Right lobe of liver (tissue), 6 donors: Measurements from ENCODE around the gene GRM7. TPM values are rescaled to one million over a fixed set of nuclear protein-coding genes. Genes with fewer than 3 reads are reported as not detected.

Source experiments
- ATAC-seq, 4 donors: fragments of 200-7000 bp; cut with Tn5 transposase; one replicate each; pipeline ENCODE4 v1.9.1; 2020; ENCODE audit warnings: mild to moderate bottlenecking in 4 of 4, moderate library complexity in 4 of 4
- DNase-seq, 3 donors: peaks; one replicate each; pipeline ENCODE4 v3.0.0-alpha.2; 2020
- H3K27ac ChIP-seq, 3 donors: fragments of 200-600 bp; one replicate each; pipeline ENCODE4 v1.8.0; 2022
- H3K27me3 ChIP-seq, 2 donors: fragments of 200-600 bp; one replicate each; pipeline ENCODE4 v1.8.0; 2022
- H3K36me3 ChIP-seq, 4 donors: fragments of 200-600 bp; sonication (generic) in 1 of 4; one replicate each; pipeline versions ENCODE4 v1.5.1 to v1.8.0; 2017 to 2022; ENCODE audit warnings: control low read depth in 1 of 4
- H3K4me1 ChIP-seq, 4 donors: fragments of 200-600 bp; sonication (generic) in 1 of 4; one replicate each; pipeline versions ENCODE4 v1.5.1 to v1.8.0; 2017 to 2022; ENCODE audit warnings: control low read depth in 1 of 4
- H3K4me3 ChIP-seq, 3 donors: fragments of 200-600 bp; one replicate each; pipeline ENCODE4 v1.8.0; 2022
- H3K9me3 ChIP-seq, 4 donors: fragments of 200-600 bp; sonication (generic) in 1 of 4; one replicate each; pipeline versions ENCODE4 v1.5.1 to v1.8.0; 2017 to 2022; ENCODE audit warnings: control low read depth in 1 of 4
- CTCF ChIP-seq, 4 donors: fragments of 200-600 bp in 3 of 4; fragments of 450-650 bp in 1 of 4; IDR thresholded peaks; one replicate each; pipeline versions ENCODE4 v1.5.1 to v1.8.0; 2016 to 2022; ENCODE audit warnings: antibody characterized with exemption in 4 of 4, mild to moderate bottlenecking in 2 of 4
- POLR2A ChIP-seq: fragments of 450-650 bp; IDR thresholded peaks from one replicate; pipeline ENCODE4 v1.6.1; 2017; ENCODE audit warnings: antibody characterized with exemption, mild to moderate bottlenecking
- WGBS: methylation state at CpG from one replicate; pipeline ENCODE4 v1.1.6; 2018; ENCODE audit warnings: low coverage, low lambda C conversion rate; ENCODE audit not compliant: insufficient coverage; ENCODE audit errors: missing lambda C conversion rate; 5-methylcytosine and 5-hydroxymethylcytosine counted together
- intact Hi-C, 2 donors: fragments of 100-400 bp; cut with DNase I; formaldehyde crosslinking; loops; one replicate each; pipeline versions ENCODE4 v1.11.2 to v1.14.1; 2022
- total RNA-seq, 6 experiments: library from RNA; depleted of rRNA in 2 of 6; stranded (reverse); fragments of >200 nt in 2 of 6; fragmentation: NEBNext Ultra II Directional in 3 of 6; extraction: Animal tissue kit (Norgen Biotek cat#: 25700) in 3 of 6; gene quantifications; one replicate each; pipeline versions ENCODE4 v1.1.0 to v1.2.4, GENCODE V29; 2016 to 2023
- donor health status: DM: no; HTN: yes; CAD: no.
- donor health status: DM: no; HTN: no; CAD: no.
- donor health status: DM: no; HTN: no; CAD: no.
- donor health status: DM: no; HTN: yes; CAD: no.
- donor health status: DM: no; HTN: yes; CAD: no.

Gene GRM7
- total RNA-seq, 6 experiments from 2014 or later, result 0.20 to 0.56 TPM; not detected in 4

- Histone ChIP-seq H3K4me1 (no peaks in the 10 kb centered on the region), H3K27ac (no peak overlapping the region), H3K4me3 (no peak overlapping the region), H3K36me3 (no peaks in the 10 kb centered on the region), H3K27me3 (no peaks in the 10 kb centered on the region), H3K9me3 (no peaks in the 10 kb centered on the region)
- 46% methylated on average over 3 of the region's 3 CpGs for WGBS
- ATAC-seq (no peak), DNase-seq (no peak)
- intact Hi-C loops, result no loop called here
- TF ChIP-seq POLR2A (no peak), CTCF (IDR thresholded peaks at IDR 0.05) (no peak)
Measured at GRCh38 chr3:7322957-7323669, 462.2 kb downstream of the GRM7 start.

GRCh38 chr3:7328339-7328738 lies 467.4 kb downstream of the GRM7 start:
- ATAC-seq (no peak), DNase-seq (no peak)
- H3K9me3 ChIP-seq, result no peaks in the 10 kb centered on the region
- no peaks in the 10 kb centered on the region for H3K36me3 ChIP-seq
- no peaks in the 10 kb centered on the region for H3K27me3 ChIP-seq
- intact Hi-C loops, result no loop called here
- no peak overlapping the region for H3K4me3 ChIP-seq
- 47% methylated on average over 1 of the region's 1 CpG for WGBS
- no peaks in the 10 kb centered on the region for H3K4me1 ChIP-seq
- H3K27ac ChIP-seq, result no peak overlapping the region
- TF ChIP-seq CTCF (IDR thresholded peaks at IDR 0.05) (no peak), POLR2A (no peak)

DNA sequence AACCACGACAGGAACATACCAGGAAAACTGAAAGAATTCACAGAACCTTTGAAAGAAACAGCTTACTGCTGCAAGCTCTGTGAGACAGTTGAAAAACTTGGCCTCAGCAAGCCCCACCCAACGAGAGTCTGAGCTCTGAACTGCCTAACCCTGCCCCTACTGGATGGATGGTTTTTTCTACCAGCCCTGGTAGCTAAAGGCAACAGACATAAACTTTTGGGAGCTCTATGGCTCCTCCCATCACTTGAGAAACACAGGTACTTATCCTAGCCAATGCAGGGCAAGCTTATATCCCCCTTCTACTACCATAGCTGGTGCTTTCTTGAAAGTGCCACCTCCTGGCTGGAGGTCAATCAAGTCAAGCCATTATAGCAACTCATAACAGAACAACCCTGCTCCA lies 471.8 kb downstream of the GRM7 start:
- no peak overlapping the region for H3K27ac ChIP-seq
- no peak for TF ChIP-seq CTCF (IDR thresholded peaks at IDR 0.05)
- no peak for TF ChIP-seq POLR2A
- WGBS, result 33% methylated on average over 2 of the region's 2 CpGs
- H3K4me3 ChIP-seq, result no peak overlapping the region
- H3K27me3 ChIP-seq, result no peaks in the 10 kb centered on the region
- H3K4me1 ChIP-seq, result no peaks in the 10 kb centered on the region
- H3K36me3 ChIP-seq, result no peaks in the 10 kb centered on the region
- no peaks in the 10 kb centered on the region for H3K9me3 ChIP-seq
- ATAC-seq (no peak), DNase-seq (no peak)
- intact Hi-C loops, result no loop called here

GRCh38 chr3:7333125-7333524 lies 472.2 kb downstream of the GRM7 start:
- DNase-seq, result no peak
- 60% methylated on average over 4 of the region's 4 CpGs for WGBS
- intact Hi-C loops, result no loop called here
- Histone ChIP-seq H3K4me1 (no peaks in the 10 kb centered on the region), H3K27ac (no peak overlapping the region), H3K27me3 (no peaks in the 10 kb centered on the region), H3K36me3 (no peaks in the 10 kb centered on the region), H3K4me3 (no peak overlapping the region), H3K9me3 (no peaks in the 10 kb centered on the region)
- TF ChIP-seq POLR2A, result no peak
- no peak for TF ChIP-seq CTCF (IDR thresholded peaks at IDR 0.05)
- no peak for ATAC-seq

DNA sequence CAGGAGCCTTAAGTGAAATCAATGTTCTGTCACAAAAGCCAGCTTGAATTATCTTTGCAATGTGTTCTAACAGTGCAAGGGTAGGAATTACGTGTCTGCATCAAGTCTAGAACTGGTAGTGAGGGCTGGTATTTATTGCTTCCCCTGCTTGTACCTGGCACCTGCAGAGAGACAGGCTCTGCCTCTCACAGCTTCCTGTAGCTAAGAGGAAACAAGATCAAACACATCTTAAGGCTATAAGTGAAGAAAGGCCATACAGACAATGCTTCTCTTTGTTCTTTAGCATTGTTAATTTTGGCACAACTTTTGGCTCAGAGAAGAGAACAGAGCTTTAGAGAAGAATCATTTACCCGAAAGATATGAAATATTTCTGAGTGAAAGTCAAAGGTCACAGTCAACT lies 479.9 kb downstream of the GRM7 start:
- ATAC-seq (no peak), DNase-seq (no peak)
- Histone ChIP-seq H3K36me3 (no peaks in the 10 kb centered on the region), H3K27me3 (no peaks in the 10 kb centered on the region), H3K27ac (no peak overlapping the region), H3K4me1 (no peaks in the 10 kb centered on the region), H3K4me3 (no peak overlapping the region), H3K9me3 (no peaks in the 10 kb centered on the region)
- WGBS, result 18% methylated on average over 2 of the region's 2 CpGs
- TF ChIP-seq POLR2A (no peak), CTCF (IDR thresholded peaks at IDR 0.05) (no peak)
- intact Hi-C loops, result no loop called here
